GM12891 (cell line): Measurements from ENCODE around the gene GLOD4.
"Not testable (repeated sequence)": the region's sequence is repeated elsewhere in the genome, so short reads cannot be mapped to it uniquely, and the experiment has no call there.

Experiments used
- DNase-seq: peaks from one replicate; pipeline ENCODE4 v3.0.0; 2011; ENCODE audit warnings: low spot score; ENCODE audit not compliant: insufficient read length
- FAIRE-seq: peaks from 2 replicates; lab custom pipeline; 2011; peaks lifted over from hg19 to GRCh38; lab: Jason Lieb, UNC
- PAX5 ChIP-seq: IDR thresholded peaks from 2 replicates; pipeline ENCODE4 v1.6.1; 2011; ENCODE audit warnings: low read length, moderate library complexity, mild to moderate bottlenecking; ENCODE audit not compliant: insufficient read depth, severe bottlenecking
- POLR2A ChIP-seq: IDR thresholded peaks from 2 replicates; pipeline ENCODE4 v1.6.1; 2011; ENCODE audit warnings: low read depth, low read length, control low read depth
- POLR2AphosphoS5 ChIP-seq: IDR thresholded peaks from 2 replicates; pipeline ENCODE4 v1.6.1; 2011; ENCODE audit warnings: low read depth, low read length, control low read depth
- POU2F2 ChIP-seq: IDR thresholded peaks from 2 replicates; pipeline ENCODE4 v1.6.1; 2011; ENCODE audit warnings: low read depth, mild to moderate bottlenecking, control low read depth, low read length, moderate library complexity
- SPI1 ChIP-seq: IDR thresholded peaks from 2 replicates; pipeline ENCODE4 v1.6.1; 2011; ENCODE audit warnings: low read depth, low read length, control low read depth
- TAF1 ChIP-seq: IDR thresholded peaks from 2 replicates; pipeline ENCODE4 v1.6.1; 2011; ENCODE audit warnings: low read depth, low read length, control low read depth

Gene GLOD4

GRCh38 chr17:784143-784542, 2.1 kb upstream of the GLOD4 start:
- no peak for TF ChIP-seq TAF1
- no peak for TF ChIP-seq SPI1
- no peak for TF ChIP-seq POU2F2
- TF ChIP-seq POLR2A: no peak
- TF ChIP-seq PAX5: no peak
- TF ChIP-seq POLR2AphosphoS5: no peak
- FAIRE-seq: peak; percentile 9
- DNase-seq: no peak

- DNase-seq (no peak), FAIRE-seq (no peak)
- TF ChIP-seq PAX5: no peak
- no peak for TF ChIP-seq TAF1
- no peak for TF ChIP-seq POU2F2
- TF ChIP-seq POLR2A: no peak
Observed at GRCh38 chr17:778096-778495, 4.0 kb downstream of the GLOD4 start.

GRCh38 chr17:774313-774584, 7.8 kb downstream of the GLOD4 start:
- no peak for DNase-seq
- no peak for FAIRE-seq
- TF ChIP-seq TAF1: no peak
- TF ChIP-seq POLR2A: no peak
- TF ChIP-seq POLR2AphosphoS5: no peak
- TF ChIP-seq PAX5: no peak
- TF ChIP-seq SPI1: no peak
- TF ChIP-seq POU2F2: no peak

GRCh38 chr17:773467-774312, 8.4 kb downstream of the GLOD4 start:
- DNase-seq (no peak), FAIRE-seq (no peak)
- TF ChIP-seq TAF1: no peak
- no peak for TF ChIP-seq POU2F2
- TF ChIP-seq POLR2AphosphoS5: no peak
- no peak for TF ChIP-seq SPI1
- TF ChIP-seq PAX5: no peak
- TF ChIP-seq POLR2A: no peak

GRCh38 chr17:773016-773415, 9.1 kb downstream of the GLOD4 start:
- no peak for FAIRE-seq
- DNase-seq: no peak
- TF ChIP-seq PAX5 (no peak), POLR2AphosphoS5 (no peak), POU2F2 (no peak), SPI1 (no peak), POLR2A (no peak), TAF1 (no peak)

GRCh38 chr17:767076-767475, 15.0 kb downstream of the GLOD4 start:
- no peak for DNase-seq
- no peak for TF ChIP-seq PAX5
- no peak for TF ChIP-seq POU2F2
- TF ChIP-seq POLR2AphosphoS5: no peak
- TF ChIP-seq SPI1: no peak
- TF ChIP-seq POLR2A: no peak
- no peak for TF ChIP-seq TAF1
- FAIRE-seq: no peak

GRCh38 chr17:760371-760770, 21.7 kb downstream of the GLOD4 start:
- FAIRE-seq (no peak), DNase-seq (no peak)
- TF ChIP-seq POLR2A (no peak), POU2F2 (no peak), PAX5 (no peak), SPI1 (no peak), POLR2AphosphoS5 (no peak), TAF1 (no peak)

GRCh38 chr17:759964-760363, 22.1 kb downstream of the GLOD4 start:
- DNase-seq: no peak
- FAIRE-seq: no peak
- TF ChIP-seq SPI1: no peak
- TF ChIP-seq POU2F2: no peak
- no peak for TF ChIP-seq POLR2AphosphoS5
- TF ChIP-seq TAF1: no peak
- no peak for TF ChIP-seq PAX5
- no peak for TF ChIP-seq POLR2A

- not testable (repeated sequence) for DNase-seq, FAIRE-seq
Observed at GRCh38 chr17:756010-756567, 26.0 kb downstream of the GLOD4 start.

- peak; percentile 47 for FAIRE-seq
- DNase-seq: not testable (repeated sequence)
Observed at GRCh38 chr17:755319-755961, 26.6 kb downstream of the GLOD4 start.

- DNase-seq (no peak), FAIRE-seq (no peak)
- TF ChIP-seq SPI1 (no peak), POLR2AphosphoS5 (no peak), TAF1 (no peak), POU2F2 (no peak), PAX5 (no peak), POLR2A (no peak)
Observed at GRCh38 chr17:753418-753817, 28.7 kb downstream of the GLOD4 start.
